MCF 10A (cell line): ENCODE results near the gene APBA1. TPM values are rescaled to one million over a fixed set of nuclear protein-coding genes. Genes with fewer than 3 reads are reported as not detected.
"Not testable (repeated sequence)": the region's sequence is repeated elsewhere in the genome, so short reads cannot be mapped to it uniquely, and the experiment has no call there.

Experiments
- BruUV-seq: library from RNA; stranded (reverse); fragments of 400-500 nt; replicated peaks from 2 replicates; lab custom pipeline; 2021; lab: Mats Ljungman, UMichigan
- CTCF ChIA-PET: fragments of 300-600 bp; sonication (Branson Sonifier 250); formaldehyde crosslinking; extraction: SDS; loops from one replicate; lab custom pipeline; 2021; ENCODE audit warnings: antibody characterized with exemption, inconsistent platforms; lab: Yijun Ruan, JAX
- POLR2A ChIA-PET: fragments of 300-600, 350-650 bp; sonication (Branson Sonifier 250); formaldehyde crosslinking; extraction: SDS; loops from one replicate; lab custom pipeline; 2020; ENCODE audit warnings: antibody characterized with exemption, inconsistent platforms; lab: Yijun Ruan, JAX
- DNase-seq: peaks from one replicate; pipeline ENCODE4 v3.0.0-alpha.2; 2018; ENCODE audit not compliant: unreplicated experiment
- H3K27ac Mint-ChIP-seq: one replicate; pipeline ENCODE4 v1.8.0; 2022; ENCODE audit warnings: mild to moderate bottlenecking, low read depth, mixed read lengths; ENCODE audit not compliant: unreplicated experiment
- H3K27me3 Mint-ChIP-seq: one replicate; pipeline ENCODE4 v1.8.0; 2022; ENCODE audit warnings: mixed read lengths; ENCODE audit not compliant: insufficient read depth, unreplicated experiment
- H3K36me3 Mint-ChIP-seq: one replicate; pipeline ENCODE4 v1.8.0; 2022; ENCODE audit warnings: mild to moderate bottlenecking, moderate library complexity, mixed read lengths; ENCODE audit not compliant: insufficient read depth, unreplicated experiment
- H3K4me1 Mint-ChIP-seq: one replicate; pipeline ENCODE4 v1.8.0; 2022; ENCODE audit warnings: mixed read lengths; ENCODE audit not compliant: insufficient read depth, unreplicated experiment
- H3K4me3 Mint-ChIP-seq: one replicate; pipeline ENCODE4 v1.8.0; 2022; ENCODE audit warnings: mild to moderate bottlenecking, moderate library complexity, mixed read lengths; ENCODE audit not compliant: unreplicated experiment
- H3K9me3 Mint-ChIP-seq: one replicate; pipeline ENCODE4 v1.8.0; 2022; ENCODE audit warnings: mixed read lengths; ENCODE audit not compliant: unreplicated experiment
- CTCF ChIP-seq: fragments of 200-600 bp; IDR thresholded peaks from one replicate; pipeline ENCODE4 v1.8.0; 2022; ENCODE audit warnings: antibody characterized with exemption, mild to moderate bottlenecking; ENCODE audit not compliant: unreplicated experiment
- intact Hi-C: fragments of 100-400 bp; cut with micrococcal nuclease; formaldehyde crosslinking; loops from 2 replicates; pipeline ENCODE4 v1.14.1; 2022
- total RNA-seq: library from RNA; stranded (reverse); gene quantifications from 2 replicates; pipeline ENCODE4 v1.2.3, GENCODE V29; 2022

Gene APBA1
- total RNA-seq, 1 experiment from 2014 or later: 0.07 TPM

DNA sequence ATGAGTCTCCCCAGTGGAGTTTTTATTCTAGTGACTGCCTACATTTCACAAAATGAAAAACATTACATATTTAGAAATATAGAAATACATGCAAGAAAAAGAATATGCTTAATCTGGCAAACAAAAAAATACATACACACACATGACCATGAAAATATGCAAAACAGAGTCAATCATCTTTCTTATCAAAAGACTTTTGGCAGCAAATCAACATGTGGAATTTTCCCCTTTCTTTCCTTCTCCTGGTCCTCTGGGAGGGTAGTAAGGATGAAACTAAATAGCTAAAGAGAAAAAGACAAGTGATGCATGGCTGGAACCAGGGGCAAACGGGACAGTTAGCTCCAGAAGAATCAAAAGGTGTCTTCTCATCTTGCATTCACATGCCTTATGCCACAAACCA, 69.4 kb downstream of the APBA1 start:
- Mint-ChIP-seq H3K36me3 (no peaks in the 10 kb centered on the region), H3K4me3 (no peak overlapping the region), H3K27ac (no peak overlapping the region), H3K9me3 (no peaks in the 10 kb centered on the region), H3K4me1 (no peaks in the 10 kb centered on the region), H3K27me3 (no peaks in the 10 kb centered on the region)
- CTCF ChIA-PET: no interaction called here
- TF ChIP-seq CTCF: no peak
- POLR2A ChIA-PET: interaction anchor here (0.7 to 0.9 kb wide), 2 partner anchors 12 kb away, joined by 3 read pairs; no protein-coding TSS in a partner anchor
- no TSS peak for BruUV-seq
- intact Hi-C loops: no loop called here
- no peak for DNase-seq

GRCh38 chr9:69601698-69602097, 70.5 kb downstream of the APBA1 start:
- H3K36me3 Mint-ChIP-seq: no peaks in the 10 kb centered on the region
- POLR2A ChIA-PET: no interaction called here
- DNase-seq: no peak
- no TSS peak for BruUV-seq
- H3K27me3 Mint-ChIP-seq: no peaks in the 10 kb centered on the region
- no peak overlapping the region for H3K4me3 Mint-ChIP-seq
- H3K4me1 Mint-ChIP-seq: no peaks in the 10 kb centered on the region
- no peak overlapping the region for H3K27ac Mint-ChIP-seq
- H3K9me3 Mint-ChIP-seq: no peaks in the 10 kb centered on the region
- CTCF ChIA-PET: interaction anchor here (0.7 kb wide), 1 partner anchor 38 kb away, joined by 3 read pairs; no protein-coding TSS in a partner anchor
- intact Hi-C loops: no loop called here
- no peak for TF ChIP-seq CTCF

- intact Hi-C loops: no loop called here
- ChIA-PET CTCF (interaction anchor here (0.6 to 1.3 kb wide), 3 partner anchors 10 to 946 kb away, joined by 3 to 4 read pairs (median 3); no protein-coding TSS in a partner anchor), POLR2A (no interaction called here)
- Mint-ChIP-seq H3K9me3 (no peaks in the 10 kb centered on the region), H3K4me1 (no peaks in the 10 kb centered on the region), H3K27ac (no peak overlapping the region), H3K4me3 (no peak overlapping the region), H3K27me3 (peaks cover 7% of the 10 kb centered on the region), H3K36me3 (no peaks in the 10 kb centered on the region)
- DNase-seq: no peak
- BruUV-seq: no TSS peak
- TF ChIP-seq CTCF: no peak
Measured at GRCh38 chr9:69600314-69601047, 71.7 kb downstream of the APBA1 start.

GRCh38 chr9:69599232-69599971, 72.8 kb downstream of the APBA1 start:
- DNase-seq: no peak
- intact Hi-C loops: no loop called here
- BruUV-seq: no TSS peak

GRCh38 chr9:69596906-69597305, 75.3 kb downstream of the APBA1 start:
- peaks cover 42% of the 10 kb centered on the region for H3K27me3 Mint-ChIP-seq
- H3K9me3 Mint-ChIP-seq, DNase-seq, H3K4me1 Mint-ChIP-seq, POLR2A ChIA-PET, H3K27ac Mint-ChIP-seq, intact Hi-C loops, H3K36me3 Mint-ChIP-seq, BruUV-seq, H3K4me3 Mint-ChIP-seq, CTCF ChIA-PET: not testable (repeated sequence)

More at GRCh38 chr9:69599232-69599971, 72.8 kb downstream of the APBA1 start:
- Mint-ChIP-seq H3K9me3 (no peaks in the 10 kb centered on the region), H3K4me1 (no peaks in the 10 kb centered on the region), H3K27ac (no peak overlapping the region), H3K4me3 (no peak overlapping the region), H3K27me3 (peaks cover 17% of the 10 kb centered on the region), H3K36me3 (no peaks in the 10 kb centered on the region)
- ChIA-PET POLR2A (no interaction called here), CTCF (interaction anchor here (0.6 to 1.3 kb wide), 2 partner anchors 320 to 945 kb away, joined by 3 to 4 read pairs; no protein-coding TSS in a partner anchor)
- TF ChIP-seq CTCF: no peak
